PC-3 (cell line): ENCODE measurements around the gene ACVRL1.

Experiments
- CTCF ChIP-seq: fragments of 300-600 bp; sonication (generic); conservative IDR thresholded peaks from 2 replicates; pipeline ENCODE4 v1.5.1; 2017; ENCODE audit warnings: antibody characterized with exemption, low read depth, mild to moderate bottlenecking, low read length
- EZH2 ChIP-seq: fragments of 300-600 bp; sonication (generic); IDR thresholded peaks from one replicate; pipeline ENCODE4 v1.6.1; 2017; ENCODE audit warnings: antibody characterized with exemption, mild to moderate bottlenecking, low read length; ENCODE audit not compliant: unreplicated experiment

- TF ChIP-seq CTCF (no peak), EZH2 (no peak)
Observed at GRCh38 chr12:51938726-51939125, 31.4 kb downstream of the ACVRL1 start.
